ENCODE measurements around the gene PGAP2. TPM values are rescaled to one million over a fixed set of nuclear protein-coding genes. Genes with fewer than 3 reads are reported as not detected.

Gene PGAP2
- total and polyA plus RNA-seq, 2 of the 13 experiments (the other 11 are each of a cell fraction or from before 2014, with no cell fraction given), result 21.5 to 47.8 TPM

DNA sequence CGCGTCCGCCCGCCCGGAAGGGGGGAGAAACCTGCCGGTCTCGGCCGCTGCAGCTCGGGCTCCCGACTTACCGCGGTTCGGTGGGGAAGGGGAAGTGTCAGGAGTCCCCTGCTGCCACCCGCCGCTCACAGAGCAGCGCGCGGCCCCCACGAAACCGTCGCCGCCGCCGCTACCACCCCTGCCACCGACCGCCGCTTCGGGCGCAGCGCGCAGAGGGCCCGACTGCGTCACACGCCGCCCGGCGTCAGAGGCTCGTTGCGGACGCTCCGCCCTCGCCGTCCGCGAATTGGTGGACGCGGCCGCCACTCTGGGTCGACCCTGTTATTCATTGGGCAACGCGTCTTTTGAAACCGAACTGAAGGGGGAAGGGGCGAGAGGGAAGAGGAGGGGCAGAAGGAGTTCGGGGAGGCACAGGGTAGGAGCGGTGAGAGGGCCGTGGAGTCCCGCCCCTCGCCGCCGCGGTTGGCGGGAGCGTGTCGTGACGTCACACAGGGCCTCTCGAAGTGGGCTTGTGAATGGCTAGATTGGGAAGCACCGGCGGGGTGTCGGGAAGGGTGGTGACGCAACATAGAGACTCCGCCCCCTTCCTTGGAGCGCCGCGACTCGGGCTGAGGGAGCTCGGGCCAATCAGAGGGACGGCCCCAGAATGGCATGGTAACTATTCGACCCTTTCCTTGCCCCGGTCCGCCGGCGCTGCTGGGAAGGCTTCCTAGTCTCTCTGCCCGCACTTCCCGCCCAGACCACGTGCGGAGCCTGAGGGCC, 10.8 kb upstream of the PGAP2 start, which contains the start of gene NUP98 (continued):
- peak; percentile 97; the same call in 1 of the 2 replicates for TF ChIP-seq ZFP36L1 (CRISPR knock-in tag; IDR thresholded peaks at IDR 0.05)
- TF ChIP-seq, protein P1, sequence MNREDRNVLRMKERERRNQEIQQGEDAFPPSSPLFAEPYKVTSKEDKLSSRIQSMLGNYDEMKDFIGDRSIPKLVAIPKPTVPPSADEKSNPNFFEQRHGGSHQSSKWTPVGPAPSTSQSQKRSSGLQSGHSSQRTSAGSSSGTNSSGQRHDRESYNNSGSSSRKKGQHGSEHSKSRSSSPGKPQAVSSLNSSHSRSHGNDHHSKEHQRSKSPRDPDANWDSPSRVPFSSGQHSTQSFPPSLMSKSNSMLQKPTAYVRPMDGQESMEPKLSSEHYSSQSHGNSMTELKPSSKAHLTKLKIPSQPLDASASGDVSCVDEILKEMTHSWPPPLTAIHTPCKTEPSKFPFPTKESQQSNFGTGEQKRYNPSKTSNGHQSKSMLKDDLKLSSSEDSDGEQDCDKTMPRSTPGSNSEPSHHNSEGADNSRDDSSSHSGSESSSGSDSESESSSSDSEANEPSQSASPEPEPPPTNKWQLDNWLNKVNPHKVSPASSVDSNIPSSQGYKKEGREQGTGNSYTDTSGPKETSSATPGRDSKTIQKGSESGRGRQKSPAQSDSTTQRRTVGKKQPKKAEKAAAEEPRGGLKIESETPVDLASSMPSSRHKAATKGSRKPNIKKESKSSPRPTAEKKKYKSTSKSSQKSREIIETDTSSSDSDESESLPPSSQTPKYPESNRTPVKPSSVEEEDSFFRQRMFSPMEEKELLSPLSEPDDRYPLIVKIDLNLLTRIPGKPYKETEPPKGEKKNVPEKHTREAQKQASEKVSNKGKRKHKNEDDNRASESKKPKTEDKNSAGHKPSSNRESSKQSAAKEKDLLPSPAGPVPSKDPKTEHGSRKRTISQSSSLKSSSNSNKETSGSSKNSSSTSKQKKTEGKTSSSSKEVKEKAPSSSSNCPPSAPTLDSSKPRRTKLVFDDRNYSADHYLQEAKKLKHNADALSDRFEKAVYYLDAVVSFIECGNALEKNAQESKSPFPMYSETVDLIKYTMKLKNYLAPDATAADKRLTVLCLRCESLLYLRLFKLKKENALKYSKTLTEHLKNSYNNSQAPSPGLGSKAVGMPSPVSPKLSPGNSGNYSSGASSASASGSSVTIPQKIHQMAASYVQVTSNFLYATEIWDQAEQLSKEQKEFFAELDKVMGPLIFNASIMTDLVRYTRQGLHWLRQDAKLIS (CRISPR knock-in tag; IDR thresholded peaks at IDR 0.05), result no peak
- TF ChIP-seq CBFB (CRISPR knock-in tag; IDR thresholded peaks at IDR 0.05), result 0 out of 2 replicates have a peak, but pooled peaks have one; percentile 8
- TF ChIP-seq ZSCAN21 (CRISPR knock-in tag; IDR thresholded peaks at IDR 0.05; ENCODE audit: borderline replicate concordance), result peak; percentile 85; the same call in 1 of the 2 replicates
- TF ChIP-seq ZKSCAN5 (CRISPR knock-in tag; IDR thresholded peaks at IDR 0.05), result no peak
- TF ChIP-seq ZSCAN22 (CRISPR knock-in tag; IDR thresholded peaks at IDR 0.05), result no peak
- 0 out of 2 replicates have a peak, but pooled peaks have one; percentile 73 for TF ChIP-seq ATAD3A (CRISPR knock-in tag; IDR thresholded peaks at IDR 0.05)
- TF ChIP-seq ZFP62 (CRISPR knock-in tag; IDR thresholded peaks at IDR 0.05), result no peak
- TF ChIP-seq THYN1 (CRISPR knock-in tag; IDR thresholded peaks at IDR 0.05; ENCODE audit: borderline replicate concordance, low read depth), result 0 out of 2 replicates have a peak, but pooled peaks have one; percentile 87
- TF ChIP-seq PHB2 (IDR thresholded peaks at IDR 0.05; ENCODE audit: partially characterized antibody), result no peak
- TF ChIP-seq MAF1 (CRISPR knock-in tag; IDR thresholded peaks at IDR 0.05; ENCODE audit: borderline replicate concordance), result no peak
- TF ChIP-seq, protein P2, sequence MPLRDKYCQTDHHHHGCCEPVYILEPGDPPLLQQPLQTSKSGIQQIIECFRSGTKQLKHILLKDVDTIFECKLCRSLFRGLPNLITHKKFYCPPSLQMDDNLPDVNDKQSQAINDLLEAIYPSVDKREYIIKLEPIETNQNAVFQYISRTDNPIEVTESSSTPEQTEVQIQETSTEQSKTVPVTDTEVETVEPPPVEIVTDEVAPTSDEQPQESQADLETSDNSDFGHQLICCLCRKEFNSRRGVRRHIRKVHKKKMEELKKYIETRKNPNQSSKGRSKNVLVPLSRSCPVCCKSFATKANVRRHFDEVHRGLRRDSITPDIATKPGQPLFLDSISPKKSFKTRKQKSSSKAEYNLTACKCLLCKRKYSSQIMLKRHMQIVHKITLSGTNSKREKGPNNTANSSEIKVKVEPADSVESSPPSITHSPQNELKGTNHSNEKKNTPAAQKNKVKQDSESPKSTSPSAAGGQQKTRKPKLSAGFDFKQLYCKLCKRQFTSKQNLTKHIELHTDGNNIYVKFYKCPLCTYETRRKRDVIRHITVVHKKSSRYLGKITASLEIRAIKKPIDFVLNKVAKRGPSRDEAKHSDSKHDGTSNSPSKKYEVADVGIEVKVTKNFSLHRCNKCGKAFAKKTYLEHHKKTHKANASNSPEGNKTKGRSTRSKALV (CRISPR knock-in tag; IDR thresholded peaks at IDR 0.05), result no peak
- no peak for TF ChIP-seq SRSF1 (optimal IDR thresholded peaks at IDR 0.05; ENCODE audit: low read depth, low read length)
- no peak for TF ChIP-seq NR1H2 (CRISPR knock-in tag; IDR thresholded peaks at IDR 0.05; ENCODE audit: borderline replicate concordance, low read depth)
- peak; percentile 90; the same call in 1 of the 2 replicates for TF ChIP-seq GLI4 (CRISPR knock-in tag; IDR thresholded peaks at IDR 0.05; ENCODE audit: borderline replicate concordance)
- TF ChIP-seq NPAS2 (CRISPR knock-in tag; IDR thresholded peaks at IDR 0.05; ENCODE audit: borderline replicate concordance), result no peak
- TF ChIP-seq SUZ12 (IDR thresholded peaks at IDR 0.05; ENCODE audit: low read depth, low read length), result no peak
- TF ChIP-seq, protein P3, sequence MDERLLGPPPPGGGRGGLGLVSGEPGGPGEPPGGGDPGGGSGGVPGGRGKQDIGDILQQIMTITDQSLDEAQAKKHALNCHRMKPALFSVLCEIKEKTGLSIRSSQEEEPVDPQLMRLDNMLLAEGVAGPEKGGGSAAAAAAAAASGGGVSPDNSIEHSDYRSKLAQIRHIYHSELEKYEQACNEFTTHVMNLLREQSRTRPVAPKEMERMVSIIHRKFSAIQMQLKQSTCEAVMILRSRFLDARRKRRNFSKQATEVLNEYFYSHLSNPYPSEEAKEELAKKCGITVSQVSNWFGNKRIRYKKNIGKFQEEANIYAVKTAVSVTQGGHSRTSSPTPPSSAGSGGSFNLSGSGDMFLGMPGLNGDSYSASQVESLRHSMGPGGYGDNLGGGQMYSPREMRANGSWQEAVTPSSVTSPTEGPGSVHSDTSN (CRISPR knock-in tag; IDR thresholded peaks at IDR 0.05), result peak; percentile 98
- TF ChIP-seq, protein P4, sequence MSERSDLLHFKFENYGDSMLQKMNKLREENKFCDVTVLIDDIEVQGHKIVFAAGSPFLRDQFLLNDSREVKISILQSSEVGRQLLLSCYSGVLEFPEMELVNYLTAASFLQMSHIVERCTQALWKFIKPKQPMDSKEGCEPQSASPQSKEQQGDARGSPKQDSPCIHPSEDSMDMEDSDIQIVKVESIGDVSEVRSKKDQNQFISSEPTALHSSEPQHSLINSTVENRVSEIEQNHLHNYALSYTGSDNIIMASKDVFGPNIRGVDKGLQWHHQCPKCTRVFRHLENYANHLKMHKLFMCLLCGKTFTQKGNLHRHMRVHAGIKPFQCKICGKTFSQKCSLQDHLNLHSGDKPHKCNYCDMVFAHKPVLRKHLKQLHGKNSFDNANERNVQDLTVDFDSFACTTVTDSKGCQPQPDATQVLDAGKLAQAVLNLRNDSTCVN (CRISPR knock-in tag; IDR thresholded peaks at IDR 0.05; ENCODE audit: borderline replicate concordance), result peak; percentile 42; the same call in 1 of the 2 replicates
- peak; percentile 10 for TF ChIP-seq NFKB2 (CRISPR knock-in tag; IDR thresholded peaks at IDR 0.05; ENCODE audit: borderline replicate concordance)
- peak; percentile 41; the same call in 1 of the 2 replicates for TF ChIP-seq KLF6 (CRISPR knock-in tag; IDR thresholded peaks at IDR 0.05)
- no peak for TF ChIP-seq ZNF562 (CRISPR knock-in tag; IDR thresholded peaks at IDR 0.05; ENCODE audit: borderline replicate concordance)

All from HepG2 (cell line).